ENCODE data around the gene CCDC174.
"Not testable (repeated sequence)": the region's sequence is repeated elsewhere in the genome, so short reads cannot be mapped to it uniquely, and the experiment has no call there.

Gene CCDC174

GRCh38 chr3:14651440-14652251 lies at the start of gene CCDC174:
TSS of gene CCDC174 (plus strand) at chr3:14651762. CDS start at chr3:14651837, 75 bp downstream.
- peak; percentile 96 for DNase-seq
- in situ Hi-C loops (cut with HindIII; ENCODE audit: low pct_ligation_motif_present, low pct_unique_long_range_greater_than_20kb, low sequenced_read_pairs), result no loop called here

GRCh38 chr3:14602006-14602803 lies 49.4 kb upstream of the CCDC174 start:
- peak; percentile 12 for DNase-seq
- in situ Hi-C loops (cut with HindIII; ENCODE audit: low pct_ligation_motif_present, low pct_unique_long_range_greater_than_20kb, low sequenced_read_pairs), result no loop called here

- in situ Hi-C loops (cut with HindIII; ENCODE audit: low pct_ligation_motif_present, low pct_unique_long_range_greater_than_20kb, low sequenced_read_pairs), result no loop called here
- DNase-seq, result no peak
Measured at GRCh38 chr3:14602804-14603644, 48.5 kb upstream of the CCDC174 start.

- in situ Hi-C loops (cut with HindIII; ENCODE audit: low pct_ligation_motif_present, low pct_unique_long_range_greater_than_20kb, low sequenced_read_pairs), result no loop called here
- DNase-seq, result peak; percentile 9
Measured at GRCh38 chr3:14605067-14605466, 46.5 kb upstream of the CCDC174 start.

GRCh38 chr3:14605744-14606143 lies 45.8 kb upstream of the CCDC174 start:
- DNase-seq, result no peak
- in situ Hi-C loops (cut with HindIII; ENCODE audit: low pct_ligation_motif_present, low pct_unique_long_range_greater_than_20kb, low sequenced_read_pairs), result no loop called here

- in situ Hi-C loops (cut with HindIII; ENCODE audit: low pct_ligation_motif_present, low pct_unique_long_range_greater_than_20kb, low sequenced_read_pairs), result no loop called here
- DNase-seq, result no peak
Measured at GRCh38 chr3:14606669-14607339, 44.8 kb upstream of the CCDC174 start.

GRCh38 chr3:14608298-14608697 lies 43.3 kb upstream of the CCDC174 start:
- in situ Hi-C loops (cut with HindIII; ENCODE audit: low pct_ligation_motif_present, low pct_unique_long_range_greater_than_20kb, low sequenced_read_pairs), result no loop called here
- no peak for DNase-seq

- in situ Hi-C loops (cut with HindIII; ENCODE audit: low pct_ligation_motif_present, low pct_unique_long_range_greater_than_20kb, low sequenced_read_pairs), result not testable (repeated sequence)
Measured at GRCh38 chr3:14609058-14609457, 42.5 kb upstream of the CCDC174 start.

GRCh38 chr3:14609506-14609905 lies 42.1 kb upstream of the CCDC174 start:
- DNase-seq, result no peak
- in situ Hi-C loops (cut with HindIII; ENCODE audit: low pct_ligation_motif_present, low pct_unique_long_range_greater_than_20kb, low sequenced_read_pairs), result no loop called here

More at GRCh38 chr3:14609058-14609457, 42.5 kb upstream of the CCDC174 start:
- DNase-seq, result not testable (repeated sequence)

- no peak for DNase-seq
- in situ Hi-C loops (cut with HindIII; ENCODE audit: low pct_ligation_motif_present, low pct_unique_long_range_greater_than_20kb, low sequenced_read_pairs), result no loop called here
Measured at GRCh38 chr3:14609941-14610340, 41.6 kb upstream of the CCDC174 start.

GRCh38 chr3:14614189-14614588 lies 37.4 kb upstream of the CCDC174 start:
- no peak for DNase-seq
- in situ Hi-C loops (cut with HindIII; ENCODE audit: low pct_ligation_motif_present, low pct_unique_long_range_greater_than_20kb, low sequenced_read_pairs), result no loop called here

GRCh38 chr3:14614862-14615261 lies 36.7 kb upstream of the CCDC174 start:
- in situ Hi-C loops (cut with HindIII; ENCODE audit: low pct_ligation_motif_present, low pct_unique_long_range_greater_than_20kb, low sequenced_read_pairs), result no loop called here
- DNase-seq, result no peak

- in situ Hi-C loops (cut with HindIII; ENCODE audit: low pct_ligation_motif_present, low pct_unique_long_range_greater_than_20kb, low sequenced_read_pairs), result no loop called here
- DNase-seq, result no peak
Measured at GRCh38 chr3:14616606-14617507, 34.7 kb upstream of the CCDC174 start.

- no peak for DNase-seq
- in situ Hi-C loops (cut with HindIII; ENCODE audit: low pct_ligation_motif_present, low pct_unique_long_range_greater_than_20kb, low sequenced_read_pairs), result no loop called here
Measured at GRCh38 chr3:14617508-14618023, 34.0 kb upstream of the CCDC174 start.

GRCh38 chr3:14619605-14620004 lies 32.0 kb upstream of the CCDC174 start:
- in situ Hi-C loops (cut with HindIII; ENCODE audit: low pct_ligation_motif_present, low pct_unique_long_range_greater_than_20kb, low sequenced_read_pairs), result no loop called here
- DNase-seq, result no peak

- no peak for DNase-seq
- in situ Hi-C loops (cut with HindIII; ENCODE audit: low pct_ligation_motif_present, low pct_unique_long_range_greater_than_20kb, low sequenced_read_pairs), result no loop called here
Measured at GRCh38 chr3:14620512-14620911, 31.1 kb upstream of the CCDC174 start.

GRCh38 chr3:14621093-14621492 lies 30.5 kb upstream of the CCDC174 start:
- in situ Hi-C loops (cut with HindIII; ENCODE audit: low pct_ligation_motif_present, low pct_unique_long_range_greater_than_20kb, low sequenced_read_pairs), result no loop called here
- DNase-seq, result no peak

Measured in ACHN (cell line).